ENCODE results near the gene GFRA1. TPM values are rescaled to one million over a fixed set of nuclear protein-coding genes. Genes with fewer than 3 reads are reported as not detected.

The GFRA1 gene
- total RNA-seq, result 6.0 and 22.5 TPM in 2 replicates

GRCh38 chr10:116272440-116273283 lies at the start of gene GFRA1:
TSS of gene GFRA1 (minus strand) at chr10:116273206. CDS start at chr10:116272029, 1,177 bp downstream.

Other genes with a start within 250 kb of the GFRA1 start
- gene CCDC172, start 51.2 kb upstream of the GFRA1 start, total RNA-seq, result not detected in 2 replicates
- gene PNLIPRP3, start 154.6 kb upstream of the GFRA1 start, total RNA-seq, result not detected in 2 replicates

Measured in placental pericyte (primary cell).